ENCODE measurements around the gene PLCD1. TPM values are rescaled to one million over a fixed set of nuclear protein-coding genes. Genes with fewer than 3 reads are reported as not detected.

PLCD1 gene
- total RNA-seq, 1 donor from 2014 or later = 6.5 TPM

DNA sequence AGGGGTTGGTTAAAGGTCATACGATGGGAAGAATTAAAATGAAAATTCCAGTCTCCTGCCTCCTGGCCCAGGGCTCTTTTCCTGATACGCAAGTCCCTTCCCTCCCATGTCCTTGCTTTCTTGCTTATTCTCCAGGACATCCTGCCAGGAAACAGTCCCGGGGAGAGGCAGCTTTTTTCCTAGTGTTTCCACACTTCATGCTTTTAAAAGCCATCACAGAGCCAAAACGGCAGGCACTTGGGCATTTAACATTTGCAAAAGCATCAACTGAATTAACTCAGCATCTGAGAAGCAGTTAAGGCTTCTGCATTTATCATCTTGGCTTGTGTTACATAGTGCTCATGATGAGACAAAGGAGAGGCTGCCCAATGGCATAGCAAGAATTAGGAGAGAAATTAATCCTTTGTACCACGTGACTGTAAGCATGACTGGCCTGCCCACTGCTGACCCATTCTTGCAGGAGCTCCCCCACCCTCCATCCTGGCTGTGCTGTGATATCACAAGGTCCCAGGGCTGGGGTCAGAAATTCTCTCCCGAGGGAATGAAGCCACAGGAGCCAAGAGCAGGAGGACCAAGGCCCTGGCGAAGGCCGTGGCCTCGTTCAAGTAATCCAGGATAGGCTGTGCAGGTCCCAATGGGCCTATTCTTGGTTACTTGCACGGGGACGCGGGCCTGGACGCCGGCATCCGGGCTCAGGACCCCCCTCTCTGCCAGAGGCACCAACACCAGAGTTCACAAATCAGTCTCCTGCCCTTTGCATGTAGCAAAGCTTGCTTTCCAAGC lies 60.4 kb downstream of the PLCD1 start:
- Mint-ChIP-seq H3K27ac (no peak overlapping the region), H3K36me3 (ENCODE audit: low read depth) (no peaks in the 10 kb centered on the region), H3K4me1 (no peaks in the 10 kb centered on the region), H3K9me3 (no peaks in the 10 kb centered on the region), H3K27me3 (peaks cover 2% of the 10 kb centered on the region), H3K4me3 (no peak overlapping the region)
- intact Hi-C loops (cut with micrococcal nuclease) = no loop called here
- ChIA-PET POLR2A (no interaction called here), CTCF (interaction anchor here (2.0 kb wide), 1 partner anchor 114 kb away, joined by 7 read pairs; no protein-coding TSS in a partner anchor)
- no peak for DNase-seq
- TF ChIP-seq, protein P1, sequence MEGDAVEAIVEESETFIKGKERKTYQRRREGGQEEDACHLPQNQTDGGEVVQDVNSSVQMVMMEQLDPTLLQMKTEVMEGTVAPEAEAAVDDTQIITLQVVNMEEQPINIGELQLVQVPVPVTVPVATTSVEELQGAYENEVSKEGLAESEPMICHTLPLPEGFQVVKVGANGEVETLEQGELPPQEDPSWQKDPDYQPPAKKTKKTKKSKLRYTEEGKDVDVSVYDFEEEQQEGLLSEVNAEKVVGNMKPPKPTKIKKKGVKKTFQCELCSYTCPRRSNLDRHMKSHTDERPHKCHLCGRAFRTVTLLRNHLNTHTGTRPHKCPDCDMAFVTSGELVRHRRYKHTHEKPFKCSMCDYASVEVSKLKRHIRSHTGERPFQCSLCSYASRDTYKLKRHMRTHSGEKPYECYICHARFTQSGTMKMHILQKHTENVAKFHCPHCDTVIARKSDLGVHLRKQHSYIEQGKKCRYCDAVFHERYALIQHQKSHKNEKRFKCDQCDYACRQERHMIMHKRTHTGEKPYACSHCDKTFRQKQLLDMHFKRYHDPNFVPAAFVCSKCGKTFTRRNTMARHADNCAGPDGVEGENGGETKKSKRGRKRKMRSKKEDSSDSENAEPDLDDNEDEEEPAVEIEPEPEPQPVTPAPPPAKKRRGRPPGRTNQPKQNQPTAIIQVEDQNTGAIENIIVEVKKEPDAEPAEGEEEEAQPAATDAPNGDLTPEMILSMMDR (IDR thresholded peaks at IDR 0.05) = no peak
- ATAC-seq (ENCODE audit: low read depth) = no peak

DNA sequence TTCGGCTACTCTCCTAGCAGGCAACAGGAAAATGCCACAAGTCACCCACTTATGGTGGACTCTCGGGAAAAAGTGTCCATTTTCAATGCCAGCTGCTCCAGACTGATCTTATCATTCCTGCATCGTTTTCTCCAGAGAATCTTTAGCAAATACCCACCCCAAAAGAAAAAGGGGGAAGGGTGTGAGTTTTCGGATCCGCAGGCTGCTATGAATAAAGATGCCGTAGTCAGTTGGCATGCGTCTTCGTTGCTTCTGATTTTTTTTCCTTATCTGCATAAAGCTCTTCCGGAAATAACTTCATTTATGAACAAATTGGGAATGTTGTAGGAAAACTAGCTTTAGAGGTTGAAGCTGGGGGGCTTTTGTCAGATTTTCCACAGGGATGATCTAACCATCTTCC lies 61.2 kb downstream of the PLCD1 start:
- ATAC-seq (ENCODE audit: low read depth) (no peak), DNase-seq (no peak)
- H3K36me3 Mint-ChIP-seq (ENCODE audit: low read depth) = no peaks in the 10 kb centered on the region
- H3K4me1 Mint-ChIP-seq = no peaks in the 10 kb centered on the region
- H3K4me3 Mint-ChIP-seq = no peak overlapping the region
- no peak overlapping the region for H3K27ac Mint-ChIP-seq
- CTCF ChIA-PET = interaction anchor here (0.7 to 2.4 kb wide), 7 partner anchors 7 to 512 kb away, joined by 3 to 25 read pairs (median 5); partner anchors contain the start of genes DLEC1 and XYLB
- no peaks in the 10 kb centered on the region for H3K9me3 Mint-ChIP-seq
- peaks cover 2% of the 10 kb centered on the region for H3K27me3 Mint-ChIP-seq
- intact Hi-C loops (cut with micrococcal nuclease) = no loop called here
- TF ChIP-seq, protein P1 (IDR thresholded peaks at IDR 0.05) = no peak
- POLR2A ChIA-PET = no interaction called here

DNA sequence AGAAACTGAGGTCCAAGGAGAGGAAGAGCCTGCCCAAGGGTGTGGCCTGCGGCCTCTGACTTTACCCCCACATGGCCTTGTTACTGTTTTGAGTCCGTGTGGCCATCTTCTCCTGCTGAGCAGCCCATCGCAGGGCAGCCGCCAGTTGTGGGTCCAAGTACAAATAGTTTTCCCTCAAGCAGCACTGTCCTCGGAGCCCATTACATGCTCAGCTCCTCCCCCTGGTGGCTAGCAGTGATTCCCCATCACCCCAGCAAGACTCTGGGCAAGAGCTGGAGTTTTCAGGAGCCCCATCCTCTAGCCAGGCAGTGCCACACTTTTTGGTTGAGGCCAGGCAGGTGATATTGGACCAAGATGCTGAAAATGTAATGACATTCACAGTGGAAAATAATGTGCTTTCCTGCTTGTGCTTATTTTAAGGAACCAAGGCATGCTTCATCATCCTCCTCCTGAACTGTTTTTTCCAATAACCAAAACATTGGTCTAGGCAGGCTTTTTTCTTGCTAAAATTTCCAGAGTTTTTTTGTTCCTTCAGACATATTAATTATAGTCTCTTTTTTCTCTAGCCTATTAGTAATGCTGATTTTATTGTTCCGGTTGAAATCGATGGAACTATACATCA lies 62.1 kb downstream of the PLCD1 start:
- TF ChIP-seq, protein P1 (IDR thresholded peaks at IDR 0.05) = peak; percentile 30
- intact Hi-C loops (cut with micrococcal nuclease) = loop anchor here (1.0 kb wide), 1 partner anchor 112 kb away; no protein-coding TSS in a partner anchor
- DNase-seq = no peak
- no peaks in the 10 kb centered on the region for H3K4me1 Mint-ChIP-seq
- no peaks in the 10 kb centered on the region for H3K36me3 Mint-ChIP-seq (ENCODE audit: low read depth)
- H3K9me3 Mint-ChIP-seq = no peaks in the 10 kb centered on the region
- no peak overlapping the region for H3K4me3 Mint-ChIP-seq
- POLR2A ChIA-PET = no interaction called here
- no peak overlapping the region for H3K27ac Mint-ChIP-seq
- CTCF ChIA-PET = interaction anchor here (0.7 to 2.4 kb wide), 9 partner anchors 8 to 513 kb away, joined by 3 to 25 read pairs (median 4); partner anchors contain the start of genes DLEC1 and XYLB
- peak; percentile 34 for ATAC-seq (ENCODE audit: low read depth)
- peaks cover 5% of the 10 kb centered on the region for H3K27me3 Mint-ChIP-seq

DNA sequence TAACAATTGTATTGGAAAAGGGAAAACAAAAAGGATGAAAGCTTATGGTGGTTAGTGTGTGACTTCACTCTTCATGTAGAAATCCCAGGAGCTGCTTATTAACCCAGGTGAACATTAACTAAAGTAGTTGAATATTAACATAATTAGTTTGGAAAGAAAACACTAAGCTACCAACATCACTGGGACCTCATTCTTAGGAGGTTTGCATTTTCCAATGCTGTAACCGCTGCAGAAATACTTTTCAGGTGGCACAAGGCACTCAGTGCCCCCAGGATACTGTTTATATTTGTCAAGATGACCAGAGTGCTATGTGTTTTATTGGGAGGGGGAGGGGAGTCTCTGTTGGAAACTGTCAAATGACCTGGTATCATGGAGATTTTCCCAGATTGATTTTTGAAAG lies 64.7 kb downstream of the PLCD1 start:
- CTCF ChIA-PET = interaction anchor here (1.6 kb wide), 1 partner anchor 110 kb away, joined by 4 read pairs; no protein-coding TSS in a partner anchor
- H3K27me3 Mint-ChIP-seq = peaks cover 5% of the 10 kb centered on the region
- no peak for ATAC-seq (ENCODE audit: low read depth)
- H3K36me3 Mint-ChIP-seq (ENCODE audit: low read depth) = no peaks in the 10 kb centered on the region
- no peak overlapping the region for H3K27ac Mint-ChIP-seq
- H3K4me3 Mint-ChIP-seq = no peak overlapping the region
- POLR2A ChIA-PET = no interaction called here
- H3K4me1 Mint-ChIP-seq = no peaks in the 10 kb centered on the region
- DNase-seq = no peak
- TF ChIP-seq, protein P1 (IDR thresholded peaks at IDR 0.05) = no peak
- intact Hi-C loops (cut with micrococcal nuclease) = no loop called here
- no peaks in the 10 kb centered on the region for H3K9me3 Mint-ChIP-seq

DNA sequence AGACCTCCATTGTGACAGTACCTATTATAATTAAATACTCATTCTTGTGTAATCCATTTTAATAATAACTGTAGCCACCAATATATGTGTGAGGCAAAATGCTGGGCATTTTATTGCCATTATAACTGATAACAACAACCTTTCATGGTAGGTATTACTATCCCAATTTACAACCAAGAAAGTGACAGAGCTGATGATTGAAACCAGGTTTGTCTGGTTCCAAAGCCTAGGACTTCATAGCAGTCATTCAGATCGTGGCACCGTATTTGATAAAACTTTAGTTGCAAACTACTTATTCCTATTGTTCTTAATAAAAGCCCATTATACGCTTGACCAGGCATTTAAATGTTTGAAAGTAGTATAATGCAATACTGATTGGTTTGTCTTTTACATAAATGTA lies 65.3 kb downstream of the PLCD1 start:
- Mint-ChIP-seq H3K36me3 (ENCODE audit: low read depth) (no peaks in the 10 kb centered on the region), H3K9me3 (no peaks in the 10 kb centered on the region), H3K27me3 (peaks cover 5% of the 10 kb centered on the region), H3K27ac (no peak overlapping the region), H3K4me1 (no peaks in the 10 kb centered on the region), H3K4me3 (no peak overlapping the region)
- no peak for DNase-seq
- ChIA-PET CTCF (interaction anchor here (1.1 to 1.6 kb wide), 2 partner anchors 10 to 109 kb away, joined by 3 to 4 read pairs; no protein-coding TSS in a partner anchor), POLR2A (no interaction called here)
- ATAC-seq (ENCODE audit: low read depth) = no peak
- intact Hi-C loops (cut with micrococcal nuclease) = no loop called here
- TF ChIP-seq, protein P1 (IDR thresholded peaks at IDR 0.05) = no peak

Data from activated B cell treated with CpG ODN at 0.5 μM for 24 hours (primary cell).